Astrocyte (in vitro differentiated cells and primary cell): ENCODE data around the gene MRPL3.

Experiments used
- EZH2 ChIP-seq: IDR thresholded peaks from 2 replicates; pipeline ENCODE4 v1.6.1; 2012; ENCODE audit warnings: mild to moderate bottlenecking, low read length, inconsistent platforms; ENCODE audit not compliant: insufficient read depth
- TF ChIP-seq, protein P1 (sequence below): IDR thresholded peaks from 2 replicates; pipeline ENCODE4 v1.5.1; 2011; ENCODE audit warnings: low read depth, mild to moderate bottlenecking, inconsistent platforms, low read length, moderate library complexity; ENCODE audit not compliant: insufficient read depth

DNA sequence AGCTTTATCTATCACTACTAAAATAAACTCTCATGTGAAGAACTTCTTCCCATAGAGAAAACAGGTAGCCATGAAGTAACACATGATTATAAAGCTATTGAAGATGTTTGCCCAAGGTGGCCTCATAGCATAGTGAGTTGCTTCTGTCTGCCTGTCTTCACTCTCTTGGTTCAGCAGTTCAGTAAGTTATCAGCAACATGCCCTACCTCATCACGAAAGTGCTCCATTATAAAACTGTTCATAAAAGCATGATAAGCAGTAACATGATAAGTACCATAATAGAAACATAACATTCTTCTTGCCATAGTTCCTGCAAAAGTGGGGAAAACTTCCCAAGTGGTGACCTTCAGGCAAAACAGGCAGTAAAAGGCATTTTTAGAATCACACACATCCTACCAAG, 45.6 kb downstream of the MRPL3 start:
- TF ChIP-seq EZH2 = no peak
- TF ChIP-seq, protein P1, sequence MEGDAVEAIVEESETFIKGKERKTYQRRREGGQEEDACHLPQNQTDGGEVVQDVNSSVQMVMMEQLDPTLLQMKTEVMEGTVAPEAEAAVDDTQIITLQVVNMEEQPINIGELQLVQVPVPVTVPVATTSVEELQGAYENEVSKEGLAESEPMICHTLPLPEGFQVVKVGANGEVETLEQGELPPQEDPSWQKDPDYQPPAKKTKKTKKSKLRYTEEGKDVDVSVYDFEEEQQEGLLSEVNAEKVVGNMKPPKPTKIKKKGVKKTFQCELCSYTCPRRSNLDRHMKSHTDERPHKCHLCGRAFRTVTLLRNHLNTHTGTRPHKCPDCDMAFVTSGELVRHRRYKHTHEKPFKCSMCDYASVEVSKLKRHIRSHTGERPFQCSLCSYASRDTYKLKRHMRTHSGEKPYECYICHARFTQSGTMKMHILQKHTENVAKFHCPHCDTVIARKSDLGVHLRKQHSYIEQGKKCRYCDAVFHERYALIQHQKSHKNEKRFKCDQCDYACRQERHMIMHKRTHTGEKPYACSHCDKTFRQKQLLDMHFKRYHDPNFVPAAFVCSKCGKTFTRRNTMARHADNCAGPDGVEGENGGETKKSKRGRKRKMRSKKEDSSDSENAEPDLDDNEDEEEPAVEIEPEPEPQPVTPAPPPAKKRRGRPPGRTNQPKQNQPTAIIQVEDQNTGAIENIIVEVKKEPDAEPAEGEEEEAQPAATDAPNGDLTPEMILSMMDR = no peak
